Prostate gland (tissue), 2 donors: ENCODE data around the gene PPP1R13B.

Experiments used
- CTCF ChIP-seq, 4 experiments: fragments of 200-600 bp in 2 of 4; fragments of 450-650 bp in 2 of 4; sonication (generic) in 2 of 4; IDR thresholded peaks; 1 replicate in 3 of 4; 2 replicates in 1 of 4; pipeline ENCODE4 v1.5.1; 2016 to 2019; ENCODE audit warnings: antibody characterized with exemption in 4 of 4, mild to moderate bottlenecking in 2 of 4, moderate library complexity in 2 of 4
- POLR2AphosphoS5 ChIP-seq: sonication (generic); formaldehyde crosslinking; IDR thresholded peaks from one replicate; pipeline ENCODE4 v1.6.1; 2017; ENCODE audit warnings: antibody characterized with exemption

GRCh38 chr14:103741876-103742275, 105.5 kb downstream of the PPP1R13B start:
- no peak for TF ChIP-seq CTCF (IDR thresholded peaks at IDR 0.05)
- no peak for TF ChIP-seq POLR2AphosphoS5
